MM.1S (cell line): ENCODE results near the gene GALNT9.

Experiments used
- DNase-seq: peaks from one replicate; pipeline ENCODE4 v3.0.0-alpha.2; 2015
- H2AFZ ChIP-seq: fragments of 300-600 bp; sonication (generic); 2 replicates; pipeline ENCODE4 v1.6.0; 2016; ENCODE audit warnings: antibody characterized with exemption, low read length
- H3F3A ChIP-seq: fragments of 300-600 bp; sonication (generic); 2 replicates; pipeline ENCODE4 v1.6.1; 2016; ENCODE audit warnings: mild to moderate bottlenecking, antibody characterized with exemption, low read length, moderate library complexity, mixed read lengths; ENCODE audit not compliant: insufficient read depth
- H3K27ac ChIP-seq: fragments of 300-600 bp; sonication (generic); 2 replicates; pipeline ENCODE4 v1.5.1; 2016; ENCODE audit warnings: mild to moderate bottlenecking, low read length
- H3K27me3 ChIP-seq: fragments of 300-600 bp; sonication (generic); replicated peaks from 2 replicates; pipeline ENCODE4 v1.6.0; 2016; ENCODE audit warnings: low read length; ENCODE audit not compliant: insufficient read depth
- H3K36me3 ChIP-seq: fragments of 300-600 bp; sonication (generic); replicated peaks from 2 replicates; pipeline ENCODE4 v1.6.1; 2016; ENCODE audit warnings: mild to moderate bottlenecking, low read length, mixed read lengths; ENCODE audit not compliant: insufficient read depth
- H3K4me1 ChIP-seq: fragments of 300-600 bp; sonication (generic); 2 replicates; pipeline ENCODE4 v1.6.1; 2016; ENCODE audit warnings: low read length, mixed read lengths
- H3K4me2 ChIP-seq: fragments of 300-600 bp; sonication (generic); 2 replicates; pipeline ENCODE4 v1.6.0; 2016; ENCODE audit warnings: low read depth, low read length
- H3K4me3 ChIP-seq: fragments of 300-600 bp; sonication (generic); 2 replicates; pipeline ENCODE4 v1.5.1; 2016; ENCODE audit warnings: low read length, mixed read lengths
- H3K79me2 ChIP-seq: fragments of 300-600 bp; sonication (generic); 2 replicates; pipeline ENCODE4 v1.6.1; 2016; ENCODE audit warnings: mixed run types, low read length, mixed read lengths
- H3K9ac ChIP-seq: fragments of 300-600 bp; sonication (generic); 2 replicates; pipeline ENCODE4 v1.6.1; 2016; ENCODE audit warnings: low read length, mixed read lengths
- H3K9me2 ChIP-seq: fragments of 300-600 bp; sonication (generic); replicated peaks from 2 replicates; pipeline ENCODE4 v1.6.1; 2016; ENCODE audit warnings: mild to moderate bottlenecking, low read length, mixed read lengths; ENCODE audit not compliant: insufficient read depth
- H3K9me3 ChIP-seq: fragments of 300-600 bp; sonication (generic); replicated peaks from 2 replicates; pipeline ENCODE4 v1.6.1; 2016; ENCODE audit warnings: mild to moderate bottlenecking, low read length, mixed read lengths; ENCODE audit not compliant: insufficient read depth
- H4K20me1 ChIP-seq: fragments of 300-600 bp; sonication (generic); 2 replicates; pipeline ENCODE4 v1.6.1; 2016; ENCODE audit warnings: mild to moderate bottlenecking, low read length, moderate library complexity, mixed read lengths; ENCODE audit not compliant: insufficient read depth
- EZH2 ChIP-seq: fragments of 300-600 bp; sonication (generic); optimal IDR thresholded peaks from 2 replicates; pipeline ENCODE3; 2017; ENCODE audit warnings: low read depth, mild to moderate bottlenecking, antibody characterized with exemption, low read length, mixed read lengths
- EZH2phosphoT487 ChIP-seq: fragments of 300-600 bp; sonication (generic); IDR thresholded peaks from 2 replicates; pipeline ENCODE4 v1.6.1; 2018; ENCODE audit warnings: antibody characterized with exemption, low read length
- TF ChIP-seq, protein P1 (sequence below): fragments of 300-600 bp; sonication (generic); IDR thresholded peaks from 2 replicates; pipeline ENCODE4 v1.5.1; 2016; ENCODE audit warnings: antibody characterized with exemption, low read length, mixed read lengths

Gene GALNT9

DNA sequence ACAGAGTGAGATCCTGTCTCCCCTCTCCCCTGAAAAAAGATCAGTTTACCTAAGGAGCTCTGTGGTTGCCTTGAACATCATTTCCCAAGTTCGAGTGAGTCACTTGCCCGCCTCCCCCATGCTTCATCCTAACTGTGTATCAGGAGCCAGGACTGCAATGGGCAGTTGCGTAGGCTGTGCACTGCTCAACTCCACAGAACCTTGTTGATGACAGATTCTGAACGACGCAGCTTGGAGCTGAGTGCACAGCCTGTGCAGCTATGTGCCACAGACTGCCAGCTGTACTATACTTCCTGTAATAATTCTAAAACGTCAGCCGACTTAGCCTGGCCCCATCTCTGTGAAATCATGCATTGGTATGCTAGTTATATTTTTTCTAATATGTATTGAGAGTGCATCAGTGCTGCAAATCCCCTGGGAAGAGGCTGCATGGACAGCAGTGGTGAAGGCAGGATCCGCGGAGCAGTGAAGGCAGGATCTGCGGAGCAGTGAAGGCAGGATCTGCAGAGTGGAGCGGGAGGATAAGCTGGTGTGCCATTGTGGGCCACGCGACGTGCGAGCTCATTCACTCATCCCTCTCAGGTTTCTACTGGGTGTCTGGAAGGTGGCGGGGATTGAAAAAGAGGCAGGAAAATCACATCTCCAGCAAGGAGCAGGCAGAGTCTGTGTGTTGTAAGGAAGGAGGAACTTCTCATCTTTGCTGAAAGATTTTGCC is 80.8 kb downstream of the GALNT9 start:
- no peak overlapping the region for H2AFZ ChIP-seq
- no peak for TF ChIP-seq EZH2phosphoT487
- TF ChIP-seq, protein P1, sequence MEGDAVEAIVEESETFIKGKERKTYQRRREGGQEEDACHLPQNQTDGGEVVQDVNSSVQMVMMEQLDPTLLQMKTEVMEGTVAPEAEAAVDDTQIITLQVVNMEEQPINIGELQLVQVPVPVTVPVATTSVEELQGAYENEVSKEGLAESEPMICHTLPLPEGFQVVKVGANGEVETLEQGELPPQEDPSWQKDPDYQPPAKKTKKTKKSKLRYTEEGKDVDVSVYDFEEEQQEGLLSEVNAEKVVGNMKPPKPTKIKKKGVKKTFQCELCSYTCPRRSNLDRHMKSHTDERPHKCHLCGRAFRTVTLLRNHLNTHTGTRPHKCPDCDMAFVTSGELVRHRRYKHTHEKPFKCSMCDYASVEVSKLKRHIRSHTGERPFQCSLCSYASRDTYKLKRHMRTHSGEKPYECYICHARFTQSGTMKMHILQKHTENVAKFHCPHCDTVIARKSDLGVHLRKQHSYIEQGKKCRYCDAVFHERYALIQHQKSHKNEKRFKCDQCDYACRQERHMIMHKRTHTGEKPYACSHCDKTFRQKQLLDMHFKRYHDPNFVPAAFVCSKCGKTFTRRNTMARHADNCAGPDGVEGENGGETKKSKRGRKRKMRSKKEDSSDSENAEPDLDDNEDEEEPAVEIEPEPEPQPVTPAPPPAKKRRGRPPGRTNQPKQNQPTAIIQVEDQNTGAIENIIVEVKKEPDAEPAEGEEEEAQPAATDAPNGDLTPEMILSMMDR = no peak
- no peak for TF ChIP-seq EZH2
- H3K4me2 ChIP-seq = no peak overlapping the region
- no peaks in the 10 kb centered on the region for H3K36me3 ChIP-seq
- H3F3A ChIP-seq = no peaks in the 10 kb centered on the region
- no peaks in the 10 kb centered on the region for H3K9me3 ChIP-seq
- no peaks in the 10 kb centered on the region for H3K9me2 ChIP-seq
- H3K27ac ChIP-seq = no peak overlapping the region
- H3K4me1 ChIP-seq = no peaks in the 10 kb centered on the region
- H3K9ac ChIP-seq = no peak overlapping the region
- no peaks in the 10 kb centered on the region for H3K79me2 ChIP-seq
- 0 out of 2 replicates have a peak, but pooled peaks cover 17% of the 10 kb centered on the region for H3K27me3 ChIP-seq
- no peak overlapping the region for H3K4me3 ChIP-seq
- no peak for DNase-seq
- H4K20me1 ChIP-seq = no peaks in the 10 kb centered on the region

DNA sequence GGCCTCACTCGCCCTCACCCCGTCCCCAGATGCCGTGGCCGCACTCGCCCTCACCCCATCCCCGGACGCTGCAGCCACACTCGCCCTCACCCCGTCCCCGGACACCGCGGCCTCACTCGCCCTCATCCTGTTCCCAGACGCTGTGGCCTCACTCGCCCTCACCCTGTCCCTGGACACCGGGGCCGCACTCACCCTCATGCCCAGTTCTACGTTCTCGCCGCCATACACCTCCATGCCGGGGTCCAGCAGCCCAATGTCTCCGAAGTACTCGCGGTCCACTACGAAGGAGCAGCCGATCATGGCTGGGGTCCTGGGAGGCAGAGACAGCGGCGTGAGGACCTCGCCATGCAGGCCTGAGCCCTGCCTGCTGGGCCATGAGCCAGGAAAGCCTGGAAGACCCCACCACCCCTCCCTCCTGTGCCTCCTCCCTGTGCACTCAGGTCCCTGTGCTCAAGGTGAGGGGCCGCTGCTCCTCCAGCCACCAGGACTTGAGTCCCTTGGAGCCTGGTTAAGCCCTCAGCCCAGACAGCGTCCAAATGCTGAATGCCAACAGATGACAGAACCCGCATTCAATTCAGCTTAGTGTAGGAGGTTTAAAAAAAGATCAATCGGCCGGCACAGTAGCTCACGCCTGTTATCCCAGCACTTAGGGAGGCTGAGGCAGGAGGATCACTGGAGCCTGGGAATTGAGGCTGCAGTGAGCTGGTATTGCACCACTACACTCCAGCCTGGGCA is 81.5 kb downstream of the GALNT9 start:
- H3K9me2 ChIP-seq = no peaks in the 10 kb centered on the region
- TF ChIP-seq EZH2phosphoT487 (no peak), EZH2 (no peak)
- TF ChIP-seq, protein P1 = no peak
- no peak overlapping the region for H2AFZ ChIP-seq
- H3F3A ChIP-seq = no peaks in the 10 kb centered on the region
- H3K4me1 ChIP-seq = no peaks in the 10 kb centered on the region
- no peaks in the 10 kb centered on the region for H3K79me2 ChIP-seq
- no peaks in the 10 kb centered on the region for H3K9me3 ChIP-seq
- no peak overlapping the region for H3K27ac ChIP-seq
- H3K4me2 ChIP-seq = no peak overlapping the region
- DNase-seq = no peak
- no peaks in the 10 kb centered on the region for H3K36me3 ChIP-seq
- H3K9ac ChIP-seq = no peak overlapping the region
- H4K20me1 ChIP-seq = no peaks in the 10 kb centered on the region
- H3K4me3 ChIP-seq = no peak overlapping the region
- 0 out of 2 replicates have a peak, but pooled peaks cover 17% of the 10 kb centered on the region for H3K27me3 ChIP-seq

GRCh38 chr12:132246997-132247717 is 82.2 kb downstream of the GALNT9 start:
- H4K20me1 ChIP-seq = no peaks in the 10 kb centered on the region
- no peak for DNase-seq
- H3K4me2 ChIP-seq = no peak overlapping the region
- H3K9ac ChIP-seq = no peak overlapping the region
- H3K9me2 ChIP-seq = no peaks in the 10 kb centered on the region
- H3F3A ChIP-seq = no peaks in the 10 kb centered on the region
- no peaks in the 10 kb centered on the region for H3K9me3 ChIP-seq
- 0 out of 2 replicates have a peak, but pooled peaks cover 17% of the 10 kb centered on the region for H3K27me3 ChIP-seq
- no peak overlapping the region for H3K27ac ChIP-seq
- no peak overlapping the region for H2AFZ ChIP-seq
- H3K36me3 ChIP-seq = no peaks in the 10 kb centered on the region
- no peak overlapping the region for H3K4me3 ChIP-seq
- no peaks in the 10 kb centered on the region for H3K79me2 ChIP-seq
- TF ChIP-seq, protein P1 = no peak
- TF ChIP-seq EZH2phosphoT487 = no peak
- TF ChIP-seq EZH2 = no peak
- no peaks in the 10 kb centered on the region for H3K4me1 ChIP-seq
